MM.1S (cell line): ENCODE data around the gene PNPLA3.

Source experiments
- DNase-seq: peaks from one replicate; pipeline ENCODE4 v3.0.0-alpha.2; 2015
- H2AFZ ChIP-seq: fragments of 300-600 bp; sonication (generic); 2 replicates; pipeline ENCODE4 v1.6.0; 2016; ENCODE audit warnings: antibody characterized with exemption, low read length
- H3F3A ChIP-seq: fragments of 300-600 bp; sonication (generic); 2 replicates; pipeline ENCODE4 v1.6.1; 2016; ENCODE audit warnings: mild to moderate bottlenecking, antibody characterized with exemption, low read length, moderate library complexity, mixed read lengths; ENCODE audit not compliant: insufficient read depth
- H3K27ac ChIP-seq: fragments of 300-600 bp; sonication (generic); 2 replicates; pipeline ENCODE4 v1.5.1; 2016; ENCODE audit warnings: mild to moderate bottlenecking, low read length
- H3K27me3 ChIP-seq: fragments of 300-600 bp; sonication (generic); replicated peaks from 2 replicates; pipeline ENCODE4 v1.6.0; 2016; ENCODE audit warnings: low read length; ENCODE audit not compliant: insufficient read depth
- H3K36me3 ChIP-seq: fragments of 300-600 bp; sonication (generic); replicated peaks from 2 replicates; pipeline ENCODE4 v1.6.1; 2016; ENCODE audit warnings: mild to moderate bottlenecking, low read length, mixed read lengths; ENCODE audit not compliant: insufficient read depth
- H3K4me1 ChIP-seq: fragments of 300-600 bp; sonication (generic); 2 replicates; pipeline ENCODE4 v1.6.1; 2016; ENCODE audit warnings: low read length, mixed read lengths
- H3K4me2 ChIP-seq: fragments of 300-600 bp; sonication (generic); 2 replicates; pipeline ENCODE4 v1.6.0; 2016; ENCODE audit warnings: low read depth, low read length
- H3K4me3 ChIP-seq: fragments of 300-600 bp; sonication (generic); 2 replicates; pipeline ENCODE4 v1.5.1; 2016; ENCODE audit warnings: low read length, mixed read lengths
- H3K79me2 ChIP-seq: fragments of 300-600 bp; sonication (generic); 2 replicates; pipeline ENCODE4 v1.6.1; 2016; ENCODE audit warnings: mixed run types, low read length, mixed read lengths
- H3K9ac ChIP-seq: fragments of 300-600 bp; sonication (generic); 2 replicates; pipeline ENCODE4 v1.6.1; 2016; ENCODE audit warnings: low read length, mixed read lengths
- H3K9me2 ChIP-seq: fragments of 300-600 bp; sonication (generic); replicated peaks from 2 replicates; pipeline ENCODE4 v1.6.1; 2016; ENCODE audit warnings: mild to moderate bottlenecking, low read length, mixed read lengths; ENCODE audit not compliant: insufficient read depth
- H3K9me3 ChIP-seq: fragments of 300-600 bp; sonication (generic); replicated peaks from 2 replicates; pipeline ENCODE4 v1.6.1; 2016; ENCODE audit warnings: mild to moderate bottlenecking, low read length, mixed read lengths; ENCODE audit not compliant: insufficient read depth
- H4K20me1 ChIP-seq: fragments of 300-600 bp; sonication (generic); 2 replicates; pipeline ENCODE4 v1.6.1; 2016; ENCODE audit warnings: mild to moderate bottlenecking, low read length, moderate library complexity, mixed read lengths; ENCODE audit not compliant: insufficient read depth
- EZH2 ChIP-seq: fragments of 300-600 bp; sonication (generic); optimal IDR thresholded peaks from 2 replicates; pipeline ENCODE3; 2017; ENCODE audit warnings: low read depth, mild to moderate bottlenecking, antibody characterized with exemption, low read length, mixed read lengths
- EZH2phosphoT487 ChIP-seq: fragments of 300-600 bp; sonication (generic); IDR thresholded peaks from 2 replicates; pipeline ENCODE4 v1.6.1; 2018; ENCODE audit warnings: antibody characterized with exemption, low read length
- TF ChIP-seq, protein P1 (sequence below): fragments of 300-600 bp; sonication (generic); IDR thresholded peaks from 2 replicates; pipeline ENCODE4 v1.5.1; 2016; ENCODE audit warnings: antibody characterized with exemption, low read length, mixed read lengths

Gene PNPLA3

GRCh38 chr22:43948836-43949406 lies 25.3 kb downstream of the PNPLA3 start:
- TF ChIP-seq EZH2phosphoT487 (no peak), EZH2 (no peak)
- TF ChIP-seq, protein P1, sequence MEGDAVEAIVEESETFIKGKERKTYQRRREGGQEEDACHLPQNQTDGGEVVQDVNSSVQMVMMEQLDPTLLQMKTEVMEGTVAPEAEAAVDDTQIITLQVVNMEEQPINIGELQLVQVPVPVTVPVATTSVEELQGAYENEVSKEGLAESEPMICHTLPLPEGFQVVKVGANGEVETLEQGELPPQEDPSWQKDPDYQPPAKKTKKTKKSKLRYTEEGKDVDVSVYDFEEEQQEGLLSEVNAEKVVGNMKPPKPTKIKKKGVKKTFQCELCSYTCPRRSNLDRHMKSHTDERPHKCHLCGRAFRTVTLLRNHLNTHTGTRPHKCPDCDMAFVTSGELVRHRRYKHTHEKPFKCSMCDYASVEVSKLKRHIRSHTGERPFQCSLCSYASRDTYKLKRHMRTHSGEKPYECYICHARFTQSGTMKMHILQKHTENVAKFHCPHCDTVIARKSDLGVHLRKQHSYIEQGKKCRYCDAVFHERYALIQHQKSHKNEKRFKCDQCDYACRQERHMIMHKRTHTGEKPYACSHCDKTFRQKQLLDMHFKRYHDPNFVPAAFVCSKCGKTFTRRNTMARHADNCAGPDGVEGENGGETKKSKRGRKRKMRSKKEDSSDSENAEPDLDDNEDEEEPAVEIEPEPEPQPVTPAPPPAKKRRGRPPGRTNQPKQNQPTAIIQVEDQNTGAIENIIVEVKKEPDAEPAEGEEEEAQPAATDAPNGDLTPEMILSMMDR = no peak
- DNase-seq = no peak

GRCh38 chr22:43951391-43951790 lies 27.8 kb downstream of the PNPLA3 start:
- Histone ChIP-seq H3K4me2 (no peak overlapping the region), H3K79me2 (peaks cover 12% of the 10 kb centered on the region), H4K20me1 (no peaks in the 10 kb centered on the region), H3K36me3 (no peaks in the 10 kb centered on the region), H3K9me3 (no peaks in the 10 kb centered on the region), H3K27ac (no peak overlapping the region), H3K9ac (no peak overlapping the region), H2AFZ (no peak overlapping the region), H3K9me2 (no peaks in the 10 kb centered on the region), H3K4me3 (no peak overlapping the region), H3K4me1 (peaks cover 3% of the 10 kb centered on the region; the same call in 1 of the 2 replicates), H3K27me3 (peaks cover 29% of the 10 kb centered on the region), H3F3A (no peaks in the 10 kb centered on the region; the same call in 1 of the 2 replicates)
- TF ChIP-seq EZH2phosphoT487 = no peak
- TF ChIP-seq, protein P1 = no peak
- TF ChIP-seq EZH2 = no peak
- no peak for DNase-seq

More at GRCh38 chr22:43948836-43949406, 25.3 kb downstream of the PNPLA3 start:
- no peak overlapping the region for H3K9ac ChIP-seq
- no peaks in the 10 kb centered on the region for H3K9me2 ChIP-seq
- H3K4me3 ChIP-seq = no peak overlapping the region
- H3K27me3 ChIP-seq = peaks cover 51% of the 10 kb centered on the region
- H3K27ac ChIP-seq = no peak overlapping the region
- H3K9me3 ChIP-seq = no peaks in the 10 kb centered on the region
- no peaks in the 10 kb centered on the region for H4K20me1 ChIP-seq
- no peak overlapping the region for H3K4me2 ChIP-seq
- H3K36me3 ChIP-seq = no peaks in the 10 kb centered on the region
- H3F3A ChIP-seq = no peaks in the 10 kb centered on the region
- no peaks in the 10 kb centered on the region for H3K79me2 ChIP-seq
- H2AFZ ChIP-seq = no peak overlapping the region
- H3K4me1 ChIP-seq = no peaks in the 10 kb centered on the region

DNA sequence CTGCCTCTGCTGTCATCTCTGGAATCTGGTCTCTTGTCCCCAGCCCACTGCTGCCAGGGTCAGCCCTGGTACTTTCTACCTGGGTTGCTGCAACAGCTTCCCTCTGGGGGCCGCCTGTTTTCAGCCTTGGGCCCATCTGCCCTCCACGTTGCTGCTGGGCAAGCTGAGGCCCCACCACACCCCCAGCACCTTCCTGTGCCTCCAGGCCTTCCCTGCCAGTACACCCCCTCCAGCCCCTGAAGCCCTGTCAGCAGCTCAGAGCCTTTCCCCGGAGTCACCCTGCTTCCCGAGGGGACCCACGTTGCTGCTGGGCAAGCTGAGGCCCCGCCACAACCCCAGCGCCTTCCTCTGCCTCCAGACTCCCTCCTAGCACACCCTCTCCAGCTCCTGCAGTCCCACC lies 28.4 kb downstream of the PNPLA3 start:
- H3K4me2 ChIP-seq = no peak overlapping the region
- H3K27ac ChIP-seq = no peak overlapping the region
- no peaks in the 10 kb centered on the region for H3K36me3 ChIP-seq
- no peaks in the 10 kb centered on the region for H3K9me2 ChIP-seq
- H3K9ac ChIP-seq = no peak overlapping the region
- H3K79me2 ChIP-seq = peaks cover 18% of the 10 kb centered on the region
- no peak for DNase-seq
- H3K9me3 ChIP-seq = no peaks in the 10 kb centered on the region
- H4K20me1 ChIP-seq = no peaks in the 10 kb centered on the region
- no peak overlapping the region for H3K4me3 ChIP-seq
- TF ChIP-seq EZH2phosphoT487 (no peak), EZH2 (no peak)
- TF ChIP-seq, protein P1 = no peak
- no peaks in the 10 kb centered on the region; the same call in 1 of the 2 replicates for H3F3A ChIP-seq
- peaks cover 26% of the 10 kb centered on the region for H3K27me3 ChIP-seq
- H3K4me1 ChIP-seq = peaks cover 5% of the 10 kb centered on the region; the same call in 1 of the 2 replicates
- H2AFZ ChIP-seq = no peak overlapping the region
